H9 (cell line): ENCODE results near the gene ERC2. TPM values are rescaled to one million over a fixed set of nuclear protein-coding genes. Genes with fewer than 3 reads are reported as not detected.

Experiments
- DNase-seq: peaks from one replicate; pipeline ENCODE4 v3.0.0-alpha.2; 2017
- H2AFZ ChIP-seq: one replicate; pipeline ENCODE4 v1.6.1; 2013; ENCODE audit warnings: mild to moderate bottlenecking, low read length, control low read depth, moderate library complexity
- H2AK5ac ChIP-seq: 2 replicates; pipeline ENCODE4 v1.6.1; 2013; ENCODE audit warnings: low read length, control low read depth, mixed read lengths; ENCODE audit not compliant: insufficient read length
- H2BK120ac ChIP-seq: one replicate; pipeline ENCODE4 v1.6.1; 2013; ENCODE audit warnings: low read depth, mild to moderate bottlenecking, low read length, control low read depth, inconsistent platforms; ENCODE audit not compliant: poor library complexity, severe bottlenecking
- H2BK12ac ChIP-seq: 2 replicates; pipeline ENCODE4 v1.6.1; 2013; ENCODE audit warnings: low read length, control low read depth, mixed read lengths, low read depth; ENCODE audit not compliant: insufficient read length
- H2BK15ac ChIP-seq: 2 replicates; pipeline ENCODE4 v1.6.1; 2013; ENCODE audit warnings: low read depth, low read length, control low read depth
- H2BK20ac ChIP-seq: one replicate; pipeline ENCODE4 v1.6.1; 2013; ENCODE audit warnings: low read depth, mild to moderate bottlenecking, low read length, control low read depth, inconsistent platforms; ENCODE audit not compliant: poor library complexity, severe bottlenecking
- H2BK5ac ChIP-seq: 2 replicates; pipeline ENCODE4 v1.6.1; 2013; ENCODE audit warnings: low read length, control low read depth, mixed read lengths; ENCODE audit not compliant: insufficient read length
- H3K14ac ChIP-seq: 2 replicates; pipeline ENCODE4 v1.6.1; 2013; ENCODE audit warnings: low read length, control low read depth; ENCODE audit not compliant: insufficient read depth
- H3K18ac ChIP-seq: 2 replicates; pipeline ENCODE4 v1.6.1; 2013; ENCODE audit warnings: low read depth, mild to moderate bottlenecking, mixed read lengths, low read length, control low read depth; ENCODE audit not compliant: insufficient read length
- H3K23ac ChIP-seq: 2 replicates; pipeline ENCODE4 v1.6.1; 2013; ENCODE audit warnings: low read length, control low read depth, mixed read lengths, low read depth; ENCODE audit not compliant: insufficient read length
- H3K23me2 ChIP-seq: 2 replicates; pipeline ENCODE4 v1.6.1; 2013; ENCODE audit warnings: low read depth, mild to moderate bottlenecking, mixed read lengths, low read length, control low read depth; ENCODE audit not compliant: insufficient read length, poor library complexity, severe bottlenecking
- H3K27ac ChIP-seq: 2 replicates; pipeline ENCODE4 v1.5.1; 2013; ENCODE audit warnings: low read length, control low read depth, mixed read lengths, low read depth; ENCODE audit not compliant: insufficient read length
- H3K27me3 ChIP-seq: 2 replicates; pipeline ENCODE4 v1.6.1; 2013; ENCODE audit warnings: low read length, control low read depth, inconsistent platforms; ENCODE audit not compliant: insufficient read depth
- H3K4ac ChIP-seq: 2 replicates; pipeline ENCODE4 v1.6.1; 2013; ENCODE audit warnings: low read depth, mild to moderate bottlenecking, control low read depth, inconsistent platforms, low read length, moderate library complexity
- H3K4me1 ChIP-seq: 2 replicates; pipeline ENCODE4 v1.6.1; 2013; ENCODE audit warnings: low read length, control low read depth, inconsistent platforms; ENCODE audit not compliant: insufficient read depth
- H3K4me2 ChIP-seq: 2 replicates; pipeline ENCODE4 v1.6.1; 2013; ENCODE audit warnings: low read length, control low read depth, mixed read lengths; ENCODE audit not compliant: insufficient read length, insufficient read depth
- H3K56ac ChIP-seq: 2 replicates; pipeline ENCODE4 v1.6.1; 2013; ENCODE audit warnings: low read depth, mild to moderate bottlenecking, mixed read lengths, low read length, control low read depth; ENCODE audit not compliant: insufficient read length
- H3K79me1 ChIP-seq: 2 replicates; pipeline ENCODE4 v1.6.1; 2013; ENCODE audit warnings: low read depth, mild to moderate bottlenecking, moderate library complexity, low read length, control low read depth, inconsistent platforms; ENCODE audit not compliant: insufficient read depth, poor library complexity, severe bottlenecking
- H3K79me2 ChIP-seq: 2 replicates; pipeline ENCODE4 v1.6.1; 2013; ENCODE audit warnings: low read length, control low read depth, inconsistent platforms; ENCODE audit not compliant: insufficient read depth
- H3K9ac ChIP-seq: 2 replicates; pipeline ENCODE4 v1.6.1; 2013; ENCODE audit warnings: low read length, control low read depth, mixed read lengths; ENCODE audit not compliant: insufficient read length; ENCODE audit errors: extremely low read depth
- H3K9me3 ChIP-seq: one replicate; pipeline ENCODE4 v1.6.1; 2013; ENCODE audit warnings: low read depth, low read length, inconsistent platforms; ENCODE audit not compliant: control insufficient read depth
- H3T11ph ChIP-seq: one replicate; pipeline ENCODE4 v1.6.1; 2013; ENCODE audit warnings: mild to moderate bottlenecking, low read length, control low read depth, inconsistent platforms
- H4K20me1 ChIP-seq: one replicate; pipeline ENCODE4 v1.6.1; 2013; ENCODE audit not compliant: control insufficient read depth, insufficient read length, insufficient read depth
- H4K5ac ChIP-seq: 2 replicates; pipeline ENCODE4 v1.6.1; 2013; ENCODE audit warnings: low read depth, mild to moderate bottlenecking, mixed read lengths, low read length, control low read depth; ENCODE audit not compliant: insufficient read length
- H4K8ac ChIP-seq: replicated peaks from 2 replicates; pipeline ENCODE4 v1.6.1; 2013; ENCODE audit warnings: low read length, control low read depth, mixed read lengths, low read depth; ENCODE audit not compliant: insufficient read length
- H4K91ac ChIP-seq: 2 replicates; pipeline ENCODE4 v1.6.1; 2013; ENCODE audit warnings: low read depth, mild to moderate bottlenecking, moderate library complexity, mixed read lengths, low read length, control low read depth; ENCODE audit not compliant: insufficient read length
- H3K27ac Mint-ChIP-seq, 3 experiments: 2 replicates in 2 of 3; 3 replicates in 1 of 3; pipeline ENCODE4 v1.8.0; 2020 to 2021; ENCODE audit warnings: mixed read lengths in 3 of 3, mild to moderate bottlenecking in 1 of 3, moderate library complexity in 1 of 3
- H3K27me3 Mint-ChIP-seq: 2 replicates; pipeline ENCODE4 v1.8.0; 2021; ENCODE audit warnings: low read depth, mild to moderate bottlenecking, moderate library complexity, mixed read lengths
- H3K36me3 Mint-ChIP-seq, 3 experiments: 2 replicates in 2 of 3; 3 replicates in 1 of 3; pipeline ENCODE4 v1.8.0; 2020 to 2021; ENCODE audit warnings: low read depth in 3 of 3, mixed read lengths in 3 of 3; ENCODE audit not compliant: insufficient read depth in 1 of 3
- H3K4me1 Mint-ChIP-seq, 2 experiments: 2 replicates each; pipeline ENCODE4 v1.8.0; 2020; ENCODE audit warnings: mixed read lengths in 2 of 2
- H3K4me3 Mint-ChIP-seq, 2 experiments: 2 replicates in 1 of 2; 3 replicates in 1 of 2; pipeline ENCODE4 v1.8.0; 2020 to 2021; ENCODE audit warnings: mild to moderate bottlenecking in 2 of 2, mixed read lengths in 2 of 2, moderate library complexity in 1 of 2
- H3K9me3 Mint-ChIP-seq, 2 experiments: 2 replicates in 1 of 2; 3 replicates in 1 of 2; pipeline ENCODE4 v1.8.0; 2020; ENCODE audit warnings: mild to moderate bottlenecking in 2 of 2, mixed read lengths in 2 of 2, moderate library complexity in 1 of 2
- CTCF ChIP-seq: fragments of 200-600 bp; sonication (generic); conservative IDR thresholded peaks from 3 replicates; pipeline ENCODE4 v1.8.0; 2021; ENCODE audit warnings: antibody characterized with exemption, mild to moderate bottlenecking
- WGBS: extraction: QIAGEN DNeasy Blood & Tissue Kit; methylation state at CpG from one replicate; pipeline ENCODE4 v1.1.7; 2013; ENCODE audit warnings: missing lambda C conversion rate, low lambda C conversion rate, mixed read lengths; ENCODE audit not compliant: insufficient read length; ENCODE audit errors: extremely low coverage; 5-methylcytosine and 5-hydroxymethylcytosine counted together
- total RNA-seq: library from RNA; stranded (reverse); gene quantifications from 2 replicates; pipeline ENCODE4 v1.2.1, GENCODE V29; 2021

ERC2 gene
- total RNA-seq, 1 experiment from 2014 or later = 15.4 TPM

DNA sequence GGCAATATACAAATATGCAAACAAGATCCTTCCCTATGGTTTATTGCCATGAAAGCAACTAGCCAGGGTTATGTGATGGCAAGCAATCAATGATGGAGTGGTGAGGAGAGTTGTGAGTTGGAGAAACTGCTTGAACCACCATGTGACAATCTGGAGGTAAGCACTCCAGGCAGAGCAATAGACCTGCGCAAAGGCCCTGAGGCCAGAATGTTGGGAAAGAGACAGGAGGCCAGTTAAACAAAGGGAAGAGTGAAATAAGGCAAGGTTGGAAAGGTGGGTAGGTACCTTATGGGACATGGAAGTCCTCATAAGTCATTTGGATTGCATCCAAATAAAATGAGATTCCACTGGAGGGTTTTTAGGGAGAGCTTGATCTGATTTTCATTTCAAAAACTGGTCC is 901.1 kb downstream of the ERC2 start:
- no peak overlapping the region for H4K8ac ChIP-seq
- no CpG with 5 or more reads among the region's 1 CpG for WGBS
- H4K91ac ChIP-seq = no peak overlapping the region
- no peak overlapping the region for H4K5ac ChIP-seq
- H3K18ac ChIP-seq = no peak overlapping the region
- no peak overlapping the region for H3K4ac ChIP-seq
- no peaks in the 10 kb centered on the region; the same call in 1 of the 2 replicates for H3K27me3 Mint-ChIP-seq
- no peaks in the 10 kb centered on the region for H3K79me2 ChIP-seq
- H2BK5ac ChIP-seq = no peak overlapping the region
- H3K56ac ChIP-seq = no peak overlapping the region
- TF ChIP-seq CTCF = no peak
- peaks cover 0 to 2% (median 0%) of the 10 kb centered on the region in 3 experiments; a peak in 2 of 7 replicates for H3K36me3 Mint-ChIP-seq
- no peak overlapping the region for H3K4me3 Mint-ChIP-seq
- H2AFZ ChIP-seq = no peak overlapping the region
- no peaks in the 10 kb centered on the region for H3K9me3 Mint-ChIP-seq
- no peak overlapping the region for H2BK20ac ChIP-seq
- no peak overlapping the region for H3K9ac ChIP-seq
- H3K4me1 ChIP-seq = peaks cover 10% of the 10 kb centered on the region; the same call in 1 of the 2 replicates
- H4K20me1 ChIP-seq = no peaks in the 10 kb centered on the region
- no peak overlapping the region for H2BK120ac ChIP-seq
- H3T11ph ChIP-seq = no peak overlapping the region
- no peaks in the 10 kb centered on the region for H3K9me3 ChIP-seq
- no peak overlapping the region for H3K4me2 ChIP-seq
- H3K27ac ChIP-seq = no peak overlapping the region
- DNase-seq = no peak
- H2BK12ac ChIP-seq = no peak overlapping the region
- H3K79me1 ChIP-seq = no peaks in the 10 kb centered on the region
- H3K27ac Mint-ChIP-seq = no peak overlapping the region
- H3K27me3 ChIP-seq = no peaks in the 10 kb centered on the region
- H3K23ac ChIP-seq = no peak overlapping the region
- no peak overlapping the region for H3K14ac ChIP-seq
- no peaks in the 10 kb centered on the region for H3K23me2 ChIP-seq
- H2AK5ac ChIP-seq = no peak overlapping the region
- no peak overlapping the region for H2BK15ac ChIP-seq
- peaks cover 24 to 29% of the 10 kb centered on the region in 2 experiments for H3K4me1 Mint-ChIP-seq
